Effector CD8-positive, alpha-beta T cell (primary cell): ENCODE results near the gene LRRC3.
"Not testable (repeated sequence)": the region's sequence is repeated elsewhere in the genome, so short reads cannot be mapped to it uniquely, and the experiment has no call there.

ENCODE experiments used
- DNase-seq: peaks from one replicate; lab custom pipeline; 2025; lab: John Stamatoyannopoulos, UW
- total RNA-seq, 4 experiments: gene quantifications; one replicate each; lab custom pipeline; 2026; lab: John Stamatoyannopoulos, UW

The LRRC3 gene
- total RNA-seq, result 0.35 to 2.9 (median 1.1) reads per million in 4 experiments

GRCh38 chr21:44454747-44455523, at the start of gene LRRC3:
Gene LRRC3 (plus strand): TSS chr21:44455510. CDS start chr21:44456645, 1,135 bp downstream.
- DNase-seq, result peak; percentile 82

GRCh38 chr21:44405948-44406872, 49.1 kb upstream of the LRRC3 start:
- no peak for DNase-seq

- no peak for DNase-seq
Measured at GRCh38 chr21:44406953-44407352, 48.4 kb upstream of the LRRC3 start.

- no peak for DNase-seq
Measured at GRCh38 chr21:44407493-44407892, 47.8 kb upstream of the LRRC3 start.

GRCh38 chr21:44408226-44408625, 47.1 kb upstream of the LRRC3 start:
- no peak for DNase-seq

- DNase-seq, result no peak
Measured at GRCh38 chr21:44413566-44414290, 41.6 kb upstream of the LRRC3 start.

DNA sequence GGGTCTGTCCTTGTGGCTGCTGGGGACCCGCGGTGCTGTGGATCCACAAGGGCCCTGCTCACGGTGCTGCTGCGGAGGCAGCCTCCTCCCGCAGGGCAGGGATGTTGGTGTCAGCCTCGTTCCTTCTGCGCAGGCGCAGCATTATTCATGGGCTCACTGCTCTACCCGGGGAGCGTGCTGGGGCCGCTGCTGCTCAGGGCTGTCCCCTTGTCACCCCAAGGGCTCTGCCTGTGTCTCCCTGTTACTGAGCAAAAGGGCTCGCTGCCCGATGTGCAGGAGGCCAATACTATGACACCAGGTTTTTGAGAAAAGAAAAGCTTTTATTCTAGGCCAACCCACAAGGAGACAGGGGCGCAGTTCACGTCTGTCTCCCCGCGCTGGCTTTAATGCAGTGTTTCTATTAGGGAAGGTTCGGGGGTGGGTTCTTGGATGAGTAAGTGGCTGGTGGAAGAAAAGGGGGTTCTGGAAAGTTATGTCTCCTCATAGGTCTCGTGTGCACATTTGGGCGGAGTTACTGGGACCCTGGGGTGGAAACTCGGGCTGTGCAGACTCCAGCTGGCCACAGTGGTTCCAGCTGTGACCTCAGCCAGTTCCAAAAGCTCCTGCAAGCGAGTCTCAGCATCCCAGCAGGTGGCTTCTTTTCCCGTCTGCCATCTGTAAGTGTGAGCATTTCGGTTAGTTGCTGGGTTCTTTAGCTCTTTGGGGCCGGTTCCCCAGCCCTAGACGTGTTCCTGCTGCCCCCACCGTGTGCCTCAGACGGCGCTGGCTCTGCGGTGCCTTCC, 40.8 kb upstream of the LRRC3 start:
- DNase-seq, result no peak

GRCh38 chr21:44415073-44416025, 40.0 kb upstream of the LRRC3 start:
- DNase-seq, result no peak

GRCh38 chr21:44416193-44416592, 39.1 kb upstream of the LRRC3 start:
- no peak for DNase-seq

GRCh38 chr21:44417621-44418107, 37.6 kb upstream of the LRRC3 start:
- DNase-seq, result not testable (repeated sequence)

DNA sequence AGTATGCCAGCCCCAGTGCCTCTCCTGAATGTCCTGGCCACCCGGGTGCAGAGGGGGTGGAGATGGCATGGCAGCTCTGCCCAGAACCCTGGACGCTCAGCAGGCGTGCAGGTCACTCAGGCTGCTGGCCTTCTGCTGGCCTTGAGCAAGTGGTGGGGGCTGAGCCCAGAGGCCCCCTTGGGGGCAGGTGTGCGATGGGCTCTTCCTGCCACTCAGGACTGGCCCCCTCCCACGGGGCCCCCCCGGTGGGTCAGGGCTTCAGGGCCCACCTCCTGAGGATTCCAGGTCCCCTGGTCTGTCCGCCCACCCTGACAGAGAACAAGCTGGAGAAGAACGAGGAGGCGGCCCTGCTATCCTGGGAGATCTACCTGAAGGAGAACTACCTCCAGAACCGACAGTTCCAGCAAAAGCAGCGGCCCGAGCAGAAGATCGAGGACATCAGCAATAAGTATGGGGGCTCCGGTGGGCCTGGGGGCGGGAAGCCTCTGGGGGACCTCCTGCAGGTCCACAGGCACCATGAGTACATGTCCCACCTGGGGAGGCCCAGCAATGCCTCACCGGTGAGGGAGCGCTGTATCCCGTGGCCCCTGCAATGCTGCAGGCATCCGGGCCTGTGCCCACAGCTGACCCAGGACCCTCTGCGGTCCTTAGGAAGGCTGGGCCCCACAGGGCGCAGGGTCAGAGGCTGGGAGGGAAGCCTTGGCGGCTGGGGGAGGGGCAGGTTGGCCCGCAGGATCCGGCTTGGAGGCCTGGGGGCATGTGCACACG, 37.0 kb upstream of the LRRC3 start:
- no peak for DNase-seq

DNA sequence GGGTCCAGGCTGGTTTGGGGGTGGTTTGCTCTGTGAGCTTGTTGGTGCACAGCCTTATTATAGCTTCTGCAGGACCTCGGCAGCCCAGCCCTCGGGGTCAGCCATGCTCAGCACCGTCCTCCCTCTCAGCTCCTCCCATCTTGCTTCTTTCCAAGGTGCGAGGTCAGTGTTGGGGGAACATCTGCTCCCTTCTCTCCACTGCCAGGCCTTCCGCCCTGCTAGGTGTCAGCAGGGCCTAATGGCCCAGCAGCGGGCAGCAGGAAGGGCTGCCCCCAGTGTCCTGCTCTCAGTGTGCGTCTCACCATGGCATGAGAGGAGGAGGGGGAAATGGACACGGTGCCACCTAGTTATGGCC, 36.5 kb upstream of the LRRC3 start:
- DNase-seq, result no peak

DNA sequence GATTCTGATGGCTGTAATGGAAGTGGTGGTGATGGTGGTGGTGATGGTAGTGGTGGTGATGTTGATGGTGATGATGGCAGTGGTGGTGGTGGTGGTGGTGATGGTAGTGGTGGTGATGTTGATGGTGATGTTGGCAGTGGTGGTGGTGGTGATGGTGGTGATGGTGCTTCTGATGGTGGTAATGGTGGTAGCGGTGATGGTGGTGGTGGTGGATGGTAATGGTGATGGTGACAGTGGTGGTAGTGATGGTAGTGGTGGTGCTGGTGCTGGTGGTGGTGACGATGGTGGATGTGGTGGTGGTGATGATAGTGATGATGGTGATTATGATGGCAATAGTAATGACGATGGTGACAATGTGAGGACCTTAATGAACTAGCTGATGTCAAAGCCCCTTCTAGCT, 35.6 kb upstream of the LRRC3 start:
- DNase-seq, result no peak

DNA sequence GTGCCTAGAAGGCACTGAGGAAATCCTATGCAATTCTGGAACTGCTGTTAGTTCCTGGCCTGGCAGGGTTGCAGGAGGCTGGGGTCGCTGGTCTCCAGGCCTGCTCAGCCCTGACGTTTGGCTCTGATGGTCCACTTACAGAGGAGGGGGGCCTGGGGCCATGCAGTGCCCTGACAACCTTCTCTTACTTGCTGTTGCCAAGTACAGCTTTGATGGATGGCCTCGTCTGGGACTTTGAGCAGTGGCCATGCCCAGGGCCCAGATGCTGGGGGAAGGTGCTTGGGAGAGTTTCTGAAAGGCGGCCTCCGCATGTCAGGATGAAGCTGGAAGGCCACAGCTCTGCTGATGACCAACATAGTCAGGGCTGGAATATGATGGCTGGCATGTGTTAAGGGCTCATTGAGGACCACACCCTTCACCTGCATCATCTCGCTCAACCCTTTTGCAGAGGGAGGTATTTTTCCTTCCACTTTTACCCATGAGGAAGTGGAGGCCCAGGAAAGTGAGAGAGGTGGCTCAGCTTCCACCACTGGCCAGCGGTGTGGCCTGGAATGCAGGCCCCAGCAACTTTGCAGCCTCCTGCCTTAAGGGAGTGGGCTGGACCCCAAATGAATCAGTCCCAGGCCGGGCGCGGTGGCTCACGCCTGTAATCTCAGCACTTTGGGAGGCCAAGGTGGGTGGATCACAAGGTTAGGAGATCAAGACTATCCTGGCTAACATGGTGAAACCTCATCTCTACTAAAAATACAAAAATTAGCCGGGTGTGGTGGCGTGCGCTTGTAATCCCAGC, 34.7 kb upstream of the LRRC3 start:
- DNase-seq, result no peak

GRCh38 chr21:44421901-44422840, 33.1 kb upstream of the LRRC3 start:
- no peak for DNase-seq

DNA sequence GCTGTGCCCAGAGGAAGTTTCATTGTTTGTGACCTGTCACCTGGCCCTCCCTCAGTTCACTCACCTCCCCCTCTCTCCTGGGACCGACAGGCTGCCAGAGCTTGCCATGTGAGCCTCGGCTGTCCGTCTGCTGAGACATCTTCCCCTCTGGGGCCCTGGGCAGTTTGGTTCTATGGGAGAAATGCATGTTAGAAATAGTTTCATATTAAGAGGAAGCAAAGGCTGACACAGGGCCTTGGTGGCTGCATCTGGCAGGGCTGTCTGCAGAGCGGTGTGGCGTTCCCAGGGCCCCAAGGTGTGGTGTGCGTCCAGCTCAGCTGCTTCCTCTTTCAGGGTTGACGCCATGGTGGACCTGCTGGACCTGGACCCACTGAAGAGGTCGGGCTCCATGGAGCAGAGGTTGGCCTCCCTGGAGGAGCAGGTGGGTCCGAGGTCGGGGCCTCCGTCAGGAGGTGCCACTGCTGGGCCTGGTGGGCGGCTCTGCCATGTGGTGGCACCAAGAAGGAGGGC, 31.9 kb upstream of the LRRC3 start:
- DNase-seq, result no peak

DNA sequence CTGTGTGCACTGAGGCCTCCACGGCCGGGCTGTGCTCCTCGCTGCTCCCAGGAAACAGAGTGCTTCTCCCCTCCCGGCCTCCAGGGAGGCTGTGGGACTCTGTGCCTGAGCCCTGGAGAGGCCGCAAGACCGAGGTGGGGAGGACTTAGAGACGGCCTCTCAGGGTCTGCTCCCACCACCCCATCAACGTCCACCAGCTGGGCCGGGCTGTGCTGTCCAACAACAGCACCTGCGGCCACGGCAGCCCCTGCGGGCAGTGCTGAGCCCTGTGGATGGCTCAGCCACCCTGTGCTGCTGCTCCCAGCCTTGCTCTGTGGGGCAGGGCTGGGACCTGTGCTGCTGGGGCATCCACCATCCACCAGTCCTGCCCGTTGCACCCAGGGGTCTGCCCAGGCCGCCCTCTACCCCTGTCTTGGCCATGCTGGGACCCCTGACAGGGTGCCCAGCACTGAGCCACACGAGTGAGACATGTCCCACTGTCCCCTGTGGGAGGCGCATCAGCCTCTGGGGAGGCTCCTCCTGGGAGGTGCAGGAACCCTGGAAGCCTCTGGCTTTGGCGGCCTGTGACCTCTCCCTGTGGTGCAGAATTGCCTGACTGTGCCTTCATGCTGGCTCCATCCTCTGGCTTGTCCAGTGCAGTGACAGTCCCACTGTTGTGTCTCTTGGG, 31.2 kb upstream of the LRRC3 start:
- no peak for DNase-seq
